ENCODE measurements around the gene OCA2. TPM values are rescaled to one million over a fixed set of nuclear protein-coding genes. Genes with fewer than 3 reads are reported as not detected.

The OCA2 gene
- total and polyA plus RNA-seq, 12 donors: 0.13 to 0.44 (median 0.23) TPM; not detected in 7

DNA sequence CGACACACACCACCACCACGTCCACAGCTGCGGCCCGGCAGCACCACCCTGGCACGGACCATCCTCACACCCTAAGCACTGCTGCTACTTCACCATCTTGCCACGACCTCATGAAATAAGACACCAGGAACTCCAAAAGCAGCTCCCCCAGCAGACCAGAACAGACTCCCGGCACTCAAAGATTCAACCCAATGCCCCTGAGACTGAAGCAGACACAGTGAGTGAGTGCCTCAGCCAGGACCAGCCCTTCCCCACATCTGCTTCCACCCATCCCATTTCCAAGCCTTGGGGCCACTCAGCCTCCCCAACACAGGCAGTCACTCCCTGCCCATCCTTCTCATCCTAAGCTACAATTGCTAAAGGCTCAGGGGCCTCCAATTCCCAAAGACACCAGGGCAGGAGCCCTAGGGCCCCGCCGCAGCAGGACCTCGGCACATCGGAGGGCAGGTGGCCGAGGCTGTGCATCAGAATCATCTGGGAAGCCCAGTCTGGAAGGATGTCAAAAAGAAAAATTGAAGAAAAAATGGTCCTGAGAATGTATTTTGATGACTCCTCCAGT, 18.4 kb upstream of the OCA2 start:
- intact Hi-C loops (cut with DNase I): loop anchor here in 1 of 2 donors (10.0 kb wide), 1 partner anchor 1233 kb away; no protein-coding TSS in a partner anchor
- no peak overlapping the region for H3K27ac ChIP-seq
- H3K9me3 ChIP-seq (replicated peaks in 1 of 3): no peaks in the 10 kb centered on the region
- no peak for DNase-seq
- H3K27me3 ChIP-seq: no peaks in the 10 kb centered on the region
- no peak overlapping the region for H3K4me3 ChIP-seq
- TF ChIP-seq, protein P1, sequence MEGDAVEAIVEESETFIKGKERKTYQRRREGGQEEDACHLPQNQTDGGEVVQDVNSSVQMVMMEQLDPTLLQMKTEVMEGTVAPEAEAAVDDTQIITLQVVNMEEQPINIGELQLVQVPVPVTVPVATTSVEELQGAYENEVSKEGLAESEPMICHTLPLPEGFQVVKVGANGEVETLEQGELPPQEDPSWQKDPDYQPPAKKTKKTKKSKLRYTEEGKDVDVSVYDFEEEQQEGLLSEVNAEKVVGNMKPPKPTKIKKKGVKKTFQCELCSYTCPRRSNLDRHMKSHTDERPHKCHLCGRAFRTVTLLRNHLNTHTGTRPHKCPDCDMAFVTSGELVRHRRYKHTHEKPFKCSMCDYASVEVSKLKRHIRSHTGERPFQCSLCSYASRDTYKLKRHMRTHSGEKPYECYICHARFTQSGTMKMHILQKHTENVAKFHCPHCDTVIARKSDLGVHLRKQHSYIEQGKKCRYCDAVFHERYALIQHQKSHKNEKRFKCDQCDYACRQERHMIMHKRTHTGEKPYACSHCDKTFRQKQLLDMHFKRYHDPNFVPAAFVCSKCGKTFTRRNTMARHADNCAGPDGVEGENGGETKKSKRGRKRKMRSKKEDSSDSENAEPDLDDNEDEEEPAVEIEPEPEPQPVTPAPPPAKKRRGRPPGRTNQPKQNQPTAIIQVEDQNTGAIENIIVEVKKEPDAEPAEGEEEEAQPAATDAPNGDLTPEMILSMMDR (IDR thresholded peaks at IDR 0.05): no peak
- TF ChIP-seq POLR2A (IDR thresholded peaks at IDR 0.05): no peak
- H3K36me3 ChIP-seq (replicated peaks in 1 of 2): peaks cover 0 to 78% of the 10 kb centered on the region in 2 donors
- H3K4me1 ChIP-seq (replicated peaks in 1 of 2): no peaks in the 10 kb centered on the region
- 94 to 95% (median 95%) methylated on average over 8 to 12 of the region's 12 CpGs for WGBS, 4 donors

DNA sequence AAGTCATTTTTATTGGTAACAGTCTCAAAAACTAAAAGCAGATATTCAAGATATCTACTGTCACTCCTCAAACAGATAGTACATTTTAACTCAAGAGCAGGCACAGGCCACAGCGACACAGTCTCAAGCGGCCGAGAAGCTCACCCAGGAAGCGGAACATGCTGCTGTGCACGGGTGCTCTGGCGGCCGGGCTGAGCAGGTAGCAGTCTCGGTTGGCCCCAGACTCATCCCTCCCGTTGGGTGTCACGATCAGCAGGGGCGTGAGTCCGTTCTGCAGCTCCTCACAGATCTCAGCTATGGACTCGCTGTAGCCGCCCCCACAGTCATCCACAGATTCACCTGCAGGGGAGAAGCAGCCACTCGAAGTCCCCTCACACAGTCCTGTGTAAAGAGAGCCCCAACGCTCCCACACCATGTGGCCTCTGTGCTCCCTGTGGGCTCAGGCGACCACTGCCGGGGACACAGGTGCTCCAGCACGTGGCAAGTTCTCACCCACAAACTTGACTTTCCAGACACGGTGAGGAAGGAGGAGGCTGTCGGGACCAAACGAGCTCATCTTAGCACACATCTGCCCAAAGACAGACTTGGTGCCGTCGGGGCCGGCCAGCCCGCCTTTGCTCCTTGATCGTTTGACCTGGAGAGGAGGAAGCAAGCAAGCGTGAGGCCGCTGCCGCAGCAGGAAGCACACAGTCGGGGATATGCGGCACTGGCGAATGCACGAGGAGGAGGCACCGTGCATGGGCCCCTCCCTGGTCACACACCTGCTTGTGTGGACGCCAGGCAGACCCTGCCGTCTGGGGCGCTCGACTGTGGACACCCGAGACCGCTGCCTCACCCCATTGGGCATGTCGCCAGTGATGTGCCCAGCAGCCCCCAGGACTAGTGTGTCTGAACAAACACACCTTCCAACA, 17.7 kb upstream of the OCA2 start:
- Histone ChIP-seq H3K9me3 (replicated peaks in 1 of 3) (no peaks in the 10 kb centered on the region), H3K4me3 (no peak overlapping the region), H3K4me1 (replicated peaks in 1 of 2) (no peaks in the 10 kb centered on the region), H3K27ac (no peak overlapping the region), H3K27me3 (no peaks in the 10 kb centered on the region), H3K36me3 (replicated peaks in 1 of 2) (peaks cover 0 to 80% of the 10 kb centered on the region in 2 donors)
- intact Hi-C loops (cut with DNase I): loop anchor here in 1 of 2 donors (10.0 kb wide), 1 partner anchor 1232 kb away; no protein-coding TSS in a partner anchor
- WGBS, 4 donors: 93 to 94% (median 94%) methylated on average over 30 to 42 of the region's 42 CpGs
- DNase-seq: no peak
- TF ChIP-seq, protein P1 (IDR thresholded peaks at IDR 0.05): no peak
- TF ChIP-seq POLR2A (IDR thresholded peaks at IDR 0.05): no peak

DNA sequence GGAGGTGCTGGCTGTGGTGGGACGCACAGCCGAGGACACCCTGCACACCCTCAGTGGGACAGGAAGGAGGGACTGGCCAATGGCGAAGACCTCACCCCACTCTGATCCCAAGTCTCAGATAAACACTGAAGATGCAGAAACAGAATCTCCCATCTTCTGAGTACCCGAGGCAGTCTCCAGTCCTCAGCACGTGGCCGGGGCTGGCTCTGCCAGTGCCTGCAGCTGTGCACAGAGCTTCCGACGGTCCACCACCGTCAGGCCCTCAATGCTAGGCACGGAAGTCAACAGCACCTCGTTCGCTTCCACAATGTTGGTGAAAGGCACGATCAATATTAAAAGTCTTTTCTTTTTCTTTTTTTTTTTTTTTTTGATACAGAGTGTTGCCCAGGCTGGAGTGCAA, 16.8 kb upstream of the OCA2 start:
- no peak overlapping the region for H3K27ac ChIP-seq
- peaks cover 0 to 79% of the 10 kb centered on the region in 2 donors for H3K36me3 ChIP-seq (replicated peaks in 1 of 2)
- no peaks in the 10 kb centered on the region for H3K27me3 ChIP-seq
- no peaks in the 10 kb centered on the region for H3K9me3 ChIP-seq (replicated peaks in 1 of 3)
- TF ChIP-seq POLR2A (IDR thresholded peaks at IDR 0.05): no peak
- TF ChIP-seq, protein P1 (IDR thresholded peaks at IDR 0.05): no peak
- WGBS, 4 donors: 88 to 90% (median 89%) methylated on average over 13 of the region's 13 CpGs
- intact Hi-C loops (cut with DNase I): loop anchor here in 1 of 2 donors (10.0 kb wide), 1 partner anchor 1231 kb away; no protein-coding TSS in a partner anchor
- H3K4me3 ChIP-seq: no peak overlapping the region
- no peaks in the 10 kb centered on the region for H3K4me1 ChIP-seq (replicated peaks in 1 of 2)
- no peak for DNase-seq
